Stimulated activated effector memory CD8-positive, alpha-beta T cell treated with anti-CD3 and anti-CD28 coated beads, Interleukin-12 subunit alpha, Interleukin-12 subunit beta, amount 100 ng/mL, for 72 hours (primary cell): ENCODE results near the gene NTNG1.

ENCODE experiments used
- ATAC-seq: fragments of 150-1000 bp; cut with Tn5 transposase; 2 replicates; pipeline ENCODE4 v1.10.0; 2021
- DNase-seq, 2 donors: peaks; one replicate each; pipeline ENCODE4 v3.0.0; 2021 to 2022; ENCODE audit warnings: low spot score in 2 of 2
- H3K27ac Mint-ChIP-seq: one replicate; pipeline ENCODE4 v1.8.0; 2022; ENCODE audit warnings: mild to moderate bottlenecking, mixed read lengths
- H3K36me3 Mint-ChIP-seq: one replicate; pipeline ENCODE4 v1.8.0; 2022; ENCODE audit warnings: mild to moderate bottlenecking, mixed read lengths
- H3K4me1 Mint-ChIP-seq: one replicate; pipeline ENCODE4 v1.8.0; 2022; ENCODE audit warnings: mixed read lengths
- H3K4me3 Mint-ChIP-seq: one replicate; pipeline ENCODE4 v1.8.0; 2022; ENCODE audit warnings: mild to moderate bottlenecking, mixed read lengths
- H3K9me3 Mint-ChIP-seq: one replicate; pipeline ENCODE4 v1.8.0; 2022; ENCODE audit warnings: mixed read lengths

Gene NTNG1

GRCh38 chr1:107352850-107353249 is 212.0 kb downstream of the NTNG1 start:
- Mint-ChIP-seq H3K27ac (no peak overlapping the region), H3K9me3 (no peaks in the 10 kb centered on the region), H3K36me3 (no peaks in the 10 kb centered on the region), H3K4me3 (no peak overlapping the region), H3K4me1 (no peaks in the 10 kb centered on the region)
- DNase-seq (no peak), ATAC-seq (no peak)

GRCh38 chr1:107357376-107357775 is 216.5 kb downstream of the NTNG1 start:
- Mint-ChIP-seq H3K27ac (no peak overlapping the region), H3K9me3 (no peaks in the 10 kb centered on the region), H3K36me3 (no peaks in the 10 kb centered on the region), H3K4me1 (no peaks in the 10 kb centered on the region), H3K4me3 (no peak overlapping the region)
- ATAC-seq, result no peak
- no peak for DNase-seq

DNA sequence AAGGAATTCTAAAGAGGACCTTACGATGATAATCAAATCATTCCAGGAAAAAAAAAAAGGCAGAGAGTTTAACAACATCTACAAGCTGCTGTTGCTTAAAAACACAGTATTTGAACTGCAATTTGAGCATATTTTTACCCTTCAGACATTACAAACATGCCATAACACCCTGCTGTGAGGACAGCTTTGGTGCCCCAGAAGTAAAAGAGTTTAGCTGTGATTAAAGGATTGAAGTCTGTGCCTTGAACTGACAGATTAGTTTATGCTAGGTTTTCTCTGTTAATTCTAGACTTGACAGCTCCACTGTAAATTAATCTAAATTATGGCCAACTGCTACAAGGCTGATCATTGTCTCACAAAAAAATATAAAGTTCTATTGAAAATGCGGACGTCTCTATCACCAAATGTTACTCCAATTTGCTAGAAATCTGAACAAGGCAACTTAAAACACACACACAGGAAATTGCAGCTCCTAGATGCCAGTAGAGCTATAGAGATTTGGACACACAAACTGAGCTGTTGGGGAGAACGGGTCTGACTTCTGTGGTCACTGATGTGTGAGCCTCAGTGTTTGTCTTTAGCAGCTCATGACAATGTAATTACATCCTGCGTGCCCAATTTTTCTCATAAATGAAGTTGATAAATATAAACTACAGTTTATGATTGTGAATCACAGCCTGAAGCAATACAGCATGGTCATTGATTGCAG is 217.9 kb downstream of the NTNG1 start:
- DNase-seq (no peak), ATAC-seq (no peak)
- no peak overlapping the region for H3K27ac Mint-ChIP-seq
- no peak overlapping the region for H3K4me3 Mint-ChIP-seq
- no peaks in the 10 kb centered on the region for H3K9me3 Mint-ChIP-seq
- no peaks in the 10 kb centered on the region for H3K4me1 Mint-ChIP-seq
- no peaks in the 10 kb centered on the region for H3K36me3 Mint-ChIP-seq

DNA sequence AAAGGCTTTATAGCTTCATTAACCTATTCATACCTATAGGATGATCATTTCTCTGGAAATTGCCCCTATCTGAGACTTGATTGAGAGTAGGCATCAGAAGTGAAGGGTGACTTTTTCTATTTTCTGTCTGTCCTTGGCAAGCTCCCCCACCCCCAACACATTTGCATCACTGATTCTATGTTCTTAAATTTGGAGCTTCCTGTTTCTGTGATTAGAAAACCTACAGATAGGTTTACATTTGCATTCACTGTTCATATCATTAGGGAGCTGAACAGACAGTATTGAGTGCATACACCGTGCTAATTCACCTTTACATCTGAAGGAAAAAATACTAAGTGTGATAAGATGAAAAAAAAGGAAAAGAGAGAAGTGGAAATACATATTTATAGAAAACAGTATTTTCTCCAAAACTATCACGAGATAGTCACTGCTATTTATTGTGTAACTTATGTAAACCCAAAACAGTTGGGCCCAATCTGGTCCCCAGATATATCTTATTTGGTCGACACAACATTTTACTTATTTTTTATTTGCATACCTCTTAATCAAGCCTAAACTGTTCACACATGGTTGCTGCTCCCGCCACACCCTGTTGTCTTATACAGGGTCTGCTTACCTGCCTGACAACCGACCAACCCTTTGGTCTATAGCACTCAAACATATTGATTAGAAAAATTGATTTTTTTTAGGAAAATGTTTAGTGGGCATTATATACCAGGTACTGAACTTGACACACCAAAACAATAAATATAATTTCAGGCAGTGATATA is 218.8 kb downstream of the NTNG1 start:
- H3K4me1 Mint-ChIP-seq, result no peaks in the 10 kb centered on the region
- no peak overlapping the region for H3K4me3 Mint-ChIP-seq
- no peaks in the 10 kb centered on the region for H3K9me3 Mint-ChIP-seq
- ATAC-seq, result no peak
- no peaks in the 10 kb centered on the region for H3K36me3 Mint-ChIP-seq
- H3K27ac Mint-ChIP-seq, result no peak overlapping the region
- DNase-seq, result no peak

DNA sequence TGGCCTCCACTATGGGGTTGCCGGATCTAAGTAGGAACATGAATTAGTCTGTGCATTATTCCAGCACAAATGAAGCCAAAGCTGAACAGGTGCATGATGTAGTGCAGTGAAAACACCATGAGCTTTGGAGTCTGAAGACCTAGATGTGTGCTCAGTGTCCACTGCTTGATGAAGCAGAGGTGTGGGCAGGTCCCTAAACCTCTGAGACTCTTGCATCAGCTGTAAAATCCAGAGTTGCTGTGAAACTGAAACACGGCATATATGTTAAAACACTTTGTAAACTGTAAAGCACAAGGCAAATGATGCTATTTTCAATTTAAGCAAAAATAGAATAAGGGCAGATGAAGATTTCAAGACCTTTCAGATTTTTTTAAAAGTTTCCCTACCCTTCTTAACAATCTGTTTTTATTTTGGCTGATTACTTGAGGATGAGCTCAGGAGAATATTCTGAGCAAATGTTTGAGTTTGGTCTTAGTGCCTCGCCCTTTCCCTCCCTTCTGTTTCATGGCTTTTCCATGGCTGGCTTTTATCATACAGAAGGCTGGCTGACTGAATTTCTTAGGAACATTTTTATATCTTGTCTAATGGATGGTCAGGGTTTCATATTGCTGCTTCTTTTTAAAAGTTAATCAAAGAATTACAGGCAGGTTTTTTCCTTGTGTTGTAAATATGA is 221.8 kb downstream of the NTNG1 start:
- ATAC-seq (no peak), DNase-seq (no peak)
- H3K4me1 Mint-ChIP-seq, result no peaks in the 10 kb centered on the region
- no peaks in the 10 kb centered on the region for H3K36me3 Mint-ChIP-seq
- H3K27ac Mint-ChIP-seq, result no peak overlapping the region
- no peak overlapping the region for H3K4me3 Mint-ChIP-seq
- H3K9me3 Mint-ChIP-seq, result no peaks in the 10 kb centered on the region

GRCh38 chr1:107363154-107363553 is 222.3 kb downstream of the NTNG1 start:
- ATAC-seq (no peak), DNase-seq (no peak)
- Mint-ChIP-seq H3K4me3 (no peak overlapping the region), H3K36me3 (no peaks in the 10 kb centered on the region), H3K27ac (no peak overlapping the region), H3K4me1 (no peaks in the 10 kb centered on the region), H3K9me3 (no peaks in the 10 kb centered on the region)

GRCh38 chr1:107365527-107366240 is 224.8 kb downstream of the NTNG1 start:
- ATAC-seq (no peak), DNase-seq (no peak)
- Mint-ChIP-seq H3K27ac (no peak overlapping the region), H3K4me1 (no peaks in the 10 kb centered on the region), H3K9me3 (no peaks in the 10 kb centered on the region), H3K36me3 (no peaks in the 10 kb centered on the region), H3K4me3 (no peak overlapping the region)

DNA sequence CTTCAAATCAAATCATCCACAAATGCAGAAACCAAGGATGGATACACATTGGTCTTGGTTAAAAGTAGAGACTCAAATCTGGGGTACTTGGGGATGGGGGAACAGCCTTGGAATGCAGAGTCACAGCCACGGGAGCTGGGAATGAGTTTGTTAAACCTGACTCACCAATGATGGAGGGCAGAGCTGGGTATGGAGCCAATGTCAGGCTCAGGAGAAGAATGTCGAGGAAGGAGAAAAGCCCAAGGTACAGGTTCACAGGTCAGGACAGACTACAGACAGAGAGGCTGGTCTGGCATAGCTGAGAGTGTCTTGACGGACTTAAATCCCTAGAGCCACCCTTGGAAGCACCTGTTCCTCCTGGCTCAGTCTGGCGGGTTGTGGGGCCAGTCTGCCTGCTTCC is 237.6 kb downstream of the NTNG1 start:
- Mint-ChIP-seq H3K36me3 (no peaks in the 10 kb centered on the region), H3K4me3 (no peak overlapping the region), H3K9me3 (no peaks in the 10 kb centered on the region), H3K4me1 (no peaks in the 10 kb centered on the region), H3K27ac (no peak overlapping the region)
- DNase-seq, result no peak
- peak; percentile 40 for ATAC-seq

- no peak for DNase-seq
- Mint-ChIP-seq H3K4me1 (no peaks in the 10 kb centered on the region), H3K36me3 (no peaks in the 10 kb centered on the region), H3K27ac (no peak overlapping the region), H3K4me3 (no peak overlapping the region), H3K9me3 (no peaks in the 10 kb centered on the region)
- peak; percentile 31 for ATAC-seq
Measured at GRCh38 chr1:107378866-107379265, 238.0 kb downstream of the NTNG1 start.

- no peak for DNase-seq
- Mint-ChIP-seq H3K27ac (no peak overlapping the region), H3K4me1 (no peaks in the 10 kb centered on the region), H3K36me3 (no peaks in the 10 kb centered on the region), H3K9me3 (no peaks in the 10 kb centered on the region), H3K4me3 (no peak overlapping the region)
- ATAC-seq, result no peak
Measured at GRCh38 chr1:107379826-107380225, 239.0 kb downstream of the NTNG1 start.

DNA sequence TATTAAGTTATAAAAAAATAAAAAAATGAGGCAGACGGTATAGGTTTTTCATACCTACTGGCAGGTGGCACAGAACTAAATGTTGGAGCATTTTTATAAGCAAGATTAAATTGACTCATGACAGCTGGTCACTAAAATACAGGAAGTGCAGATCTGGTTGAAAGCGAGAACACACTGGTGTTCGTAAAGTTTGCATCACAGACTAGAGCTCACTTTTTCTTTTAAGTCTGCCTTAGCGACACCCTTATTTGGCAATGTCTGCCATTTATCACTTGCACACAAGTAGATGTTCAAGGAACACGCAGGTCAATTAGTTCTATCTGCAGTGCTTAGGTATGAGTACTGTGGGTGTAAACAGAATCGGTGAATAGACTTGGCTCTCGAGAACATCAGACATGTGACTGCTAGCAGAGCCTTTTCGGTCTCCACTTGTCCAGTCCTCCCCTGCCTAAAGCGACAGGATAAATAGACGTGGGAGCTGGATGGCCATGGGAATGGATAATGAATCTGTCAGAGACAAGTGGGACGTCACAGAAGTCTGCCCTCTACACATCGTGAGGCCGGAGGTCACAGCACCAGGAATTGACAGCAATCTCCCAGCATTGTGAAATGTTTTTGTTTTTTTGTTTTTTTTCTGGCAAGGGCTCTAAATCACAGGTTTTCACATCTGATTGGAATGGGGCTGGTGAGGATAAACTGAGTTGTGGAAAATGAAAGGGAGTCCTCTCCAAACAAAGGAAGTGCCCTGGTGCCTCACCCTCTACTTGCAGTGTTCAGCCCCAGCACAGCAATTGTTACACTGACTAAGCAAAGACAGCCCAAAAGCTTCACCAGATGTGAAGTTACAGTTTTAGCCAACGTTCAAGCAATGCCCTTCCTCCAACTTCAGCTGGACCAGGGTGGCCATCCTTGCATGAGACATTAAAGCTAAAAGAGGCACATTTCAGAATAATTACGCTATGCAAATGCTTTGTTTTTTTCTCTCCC is 248.9 kb downstream of the NTNG1 start:
- Mint-ChIP-seq H3K4me3 (no peak overlapping the region), H3K9me3 (peaks cover 3% of the 10 kb centered on the region)
- ATAC-seq, result no peak

DNA sequence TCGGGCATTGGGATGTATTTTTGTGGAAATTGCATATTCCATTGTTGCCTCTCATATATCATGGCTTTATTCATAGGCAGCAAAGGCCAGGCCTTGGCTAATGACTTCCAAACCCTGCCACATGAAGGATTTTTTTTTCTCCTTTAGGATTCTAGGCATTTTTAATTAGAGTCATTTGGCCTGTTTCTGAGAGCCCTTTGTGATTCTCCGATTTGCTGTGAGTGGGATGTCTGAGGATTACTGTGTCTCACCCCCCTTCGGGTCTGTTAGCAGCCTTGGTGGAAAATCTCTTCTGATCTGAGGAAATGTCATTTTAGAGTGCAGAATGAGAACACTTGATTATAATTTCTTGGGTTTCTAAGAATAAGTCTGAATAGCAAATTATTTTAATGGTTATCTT is 253.5 kb downstream of the NTNG1 start:
- H3K9me3 Mint-ChIP-seq, result peaks cover 3% of the 10 kb centered on the region
- H3K27ac Mint-ChIP-seq, result no peak overlapping the region
- DNase-seq (no peak), ATAC-seq (no peak)
- no peaks in the 10 kb centered on the region for H3K4me1 Mint-ChIP-seq
- H3K4me3 Mint-ChIP-seq, result no peak overlapping the region
- no peaks in the 10 kb centered on the region for H3K36me3 Mint-ChIP-seq

More for the DNA sequence above, 248.9 kb downstream of the NTNG1 start:
- Mint-ChIP-seq H3K27ac (no peak overlapping the region), H3K4me1 (no peaks in the 10 kb centered on the region), H3K36me3 (no peaks in the 10 kb centered on the region)
- no peak for DNase-seq

- ATAC-seq (no peak), DNase-seq (no peak)
- H3K27ac Mint-ChIP-seq, result no peak overlapping the region
- H3K36me3 Mint-ChIP-seq, result no peaks in the 10 kb centered on the region
- H3K4me1 Mint-ChIP-seq, result no peaks in the 10 kb centered on the region
- H3K9me3 Mint-ChIP-seq, result no peaks in the 10 kb centered on the region
- no peak overlapping the region for H3K4me3 Mint-ChIP-seq
Measured at GRCh38 chr1:107401704-107402103, 260.9 kb downstream of the NTNG1 start.

DNA sequence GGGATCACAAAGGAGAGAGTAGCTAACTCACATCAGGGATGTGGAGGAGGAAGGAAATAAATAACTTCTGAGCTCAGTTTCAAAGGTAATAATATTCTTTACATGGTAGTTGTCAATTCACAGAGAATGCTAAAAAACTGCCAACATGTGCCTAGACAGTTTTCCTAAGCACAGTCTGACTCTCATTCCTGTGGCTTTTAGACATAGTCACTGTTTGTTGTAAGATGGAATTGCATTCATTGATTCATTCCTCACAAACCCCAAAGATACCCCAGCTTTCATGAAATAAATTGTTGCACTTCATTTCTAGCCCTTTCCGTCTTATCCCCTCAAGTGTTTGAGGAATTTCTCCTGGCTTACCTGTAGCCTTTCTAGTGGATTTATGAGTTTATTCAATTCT is 263.9 kb downstream of the NTNG1 start:
- Mint-ChIP-seq H3K36me3 (no peaks in the 10 kb centered on the region), H3K27ac (no peak overlapping the region)
- ATAC-seq, result no peak

More for the DNA sequence above, 263.9 kb downstream of the NTNG1 start:
- Mint-ChIP-seq H3K4me3 (no peak overlapping the region), H3K4me1 (no peaks in the 10 kb centered on the region), H3K9me3 (no peaks in the 10 kb centered on the region)
- DNase-seq, result no peak
